GM21390 (cell line): ENCODE results near the gene KIF15.
"Not testable (repeated sequence)": the region's sequence is repeated elsewhere in the genome, so short reads cannot be mapped to it uniquely, and the experiment has no call there.

ENCODE experiments used
- ATAC-seq: cut with Tn5 transposase; IDR thresholded peaks from one replicate; pipeline ENCODE4 v1.9.1; 2021; ENCODE audit not compliant: unreplicated experiment

KIF15 gene

DNA sequence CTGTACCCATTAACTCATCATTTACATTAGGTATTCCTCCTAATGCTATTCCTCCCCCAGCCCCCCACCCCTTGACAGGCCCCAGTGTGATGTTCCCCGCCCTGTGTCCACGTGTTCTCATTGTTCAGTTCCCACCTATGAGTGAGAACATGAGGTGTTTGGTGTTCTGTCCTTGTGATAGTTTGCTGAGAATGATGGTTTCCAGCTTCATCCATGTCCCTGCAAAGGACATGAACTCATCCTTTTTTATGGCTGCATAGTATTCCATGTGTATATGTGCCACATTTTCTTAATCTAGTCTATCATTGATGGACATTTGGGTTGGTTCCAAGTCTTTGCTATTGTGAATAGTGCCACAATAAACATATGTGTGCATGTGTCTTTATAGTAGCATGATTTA is 54.7 kb downstream of the KIF15 start:
- not testable (repeated sequence) for ATAC-seq

DNA sequence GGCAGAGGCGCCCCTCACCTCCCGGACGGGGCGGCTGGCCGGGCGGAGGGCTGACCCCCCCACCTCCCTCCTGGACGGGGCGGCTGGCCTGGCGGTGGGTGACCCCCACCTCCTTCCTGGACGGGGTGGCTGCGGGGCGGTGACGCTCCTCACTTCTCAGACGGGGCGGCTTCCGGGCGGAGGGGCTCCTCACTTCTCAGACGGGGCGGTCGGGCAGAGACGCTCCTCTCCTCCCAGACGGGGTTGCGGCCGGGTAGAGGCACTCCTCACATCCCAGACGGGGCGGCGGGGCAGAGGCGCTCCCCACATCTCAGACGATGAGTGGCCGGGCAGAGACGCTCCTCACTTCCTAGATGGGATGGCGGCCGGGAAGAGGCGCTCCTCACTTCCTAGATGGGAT is 59.6 kb downstream of the KIF15 start:
- not testable (repeated sequence) for ATAC-seq

DNA sequence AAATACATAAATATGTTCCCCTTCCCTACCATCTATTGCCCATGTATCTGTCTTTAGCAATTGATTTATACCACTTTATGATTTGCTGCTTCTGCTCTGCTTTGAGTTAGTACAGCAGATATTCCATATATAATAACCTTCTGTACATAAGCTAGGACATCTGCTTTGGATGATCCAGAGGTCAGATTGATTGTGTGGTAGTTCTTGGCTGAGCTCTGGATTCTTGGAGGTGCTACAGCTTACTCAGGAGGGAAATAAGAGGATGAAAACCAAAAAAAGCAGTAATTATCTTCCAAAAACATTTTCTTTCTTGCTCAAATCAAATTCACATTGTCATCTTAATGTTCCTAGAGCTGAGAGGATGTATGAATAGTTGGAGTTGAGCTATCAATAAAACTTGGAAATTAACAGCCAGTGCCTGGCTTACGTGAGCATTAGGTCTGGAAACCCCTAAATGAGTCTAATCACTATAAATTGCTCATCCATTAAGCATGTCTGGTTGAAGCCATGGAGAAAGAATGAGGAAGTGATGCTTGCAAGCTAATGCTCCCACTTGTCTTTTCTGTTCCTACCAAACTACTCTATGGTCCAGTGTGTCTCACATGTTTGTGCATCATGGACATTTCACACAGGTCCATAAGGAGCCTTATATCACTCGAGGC is 63.8 kb downstream of the KIF15 start:
- ATAC-seq, result no peak

- no peak for ATAC-seq
Measured at GRCh38 chr3:44827196-44827595, 65.6 kb downstream of the KIF15 start.

DNA sequence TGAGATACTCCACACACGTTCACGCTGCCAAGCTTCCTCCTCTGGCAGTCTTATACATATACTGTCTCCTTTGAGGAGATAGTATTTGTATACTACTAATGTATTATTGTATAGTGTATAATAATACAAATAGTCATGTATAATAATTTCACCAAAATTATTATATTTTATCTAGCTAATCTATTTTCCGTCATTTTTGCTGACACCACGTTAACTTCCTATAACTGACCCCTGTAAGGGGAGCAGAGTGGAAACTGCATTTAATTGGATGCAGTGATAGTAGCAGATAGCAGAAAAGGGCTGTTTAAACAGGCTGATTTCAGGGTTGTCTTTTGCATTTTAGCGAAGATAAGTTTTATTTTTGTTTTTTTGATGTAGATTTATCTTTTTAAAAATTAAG is 69.6 kb downstream of the KIF15 start:
- ATAC-seq, result no peak

DNA sequence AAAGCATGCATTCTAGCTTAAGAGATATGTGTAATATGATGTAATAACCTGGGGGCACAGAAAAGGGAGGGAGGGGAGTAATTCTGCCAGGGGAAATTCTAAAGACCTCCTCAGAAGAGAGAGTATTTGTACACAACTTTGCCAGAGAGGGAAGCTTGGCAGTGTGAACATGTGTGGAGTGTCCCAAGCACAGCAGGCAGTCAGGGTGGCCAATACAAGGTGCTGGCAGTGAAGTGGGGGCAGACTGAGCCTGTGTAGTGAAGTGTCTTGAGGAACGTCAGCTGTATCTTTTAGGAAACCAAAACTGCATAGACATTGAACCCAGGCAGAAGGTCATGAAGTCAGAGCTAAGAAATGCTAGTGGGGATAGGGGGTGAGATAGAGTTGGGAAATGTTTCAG is 70.4 kb downstream of the KIF15 start:
- no peak for ATAC-seq

- ATAC-seq, result no peak
Measured at GRCh38 chr3:44832965-44833364, 71.4 kb downstream of the KIF15 start.

GRCh38 chr3:44833394-44833793 is 71.8 kb downstream of the KIF15 start:
- ATAC-seq, result no peak

DNA sequence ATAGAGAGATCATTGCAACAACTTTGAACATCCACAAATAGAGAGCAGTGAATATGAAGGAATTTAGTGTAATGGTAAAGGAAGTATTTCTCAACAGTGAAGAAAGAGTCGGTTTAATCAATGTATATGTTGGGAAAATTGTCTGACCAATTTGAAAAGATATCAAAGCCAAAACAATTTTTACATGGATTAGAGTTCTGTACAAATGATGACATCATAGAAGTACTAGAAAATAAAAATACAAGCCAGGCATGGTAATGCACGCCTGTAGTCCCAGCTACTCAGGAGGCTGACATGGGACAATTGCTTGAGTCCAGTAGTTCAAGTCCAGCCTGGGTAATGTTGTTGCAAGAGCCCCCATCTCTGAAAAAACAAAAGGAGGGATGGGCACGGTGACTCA is 74.1 kb downstream of the KIF15 start:
- ATAC-seq, result no peak

GRCh38 chr3:44842376-44842775 is 80.8 kb downstream of the KIF15 start:
- ATAC-seq, result no peak

DNA sequence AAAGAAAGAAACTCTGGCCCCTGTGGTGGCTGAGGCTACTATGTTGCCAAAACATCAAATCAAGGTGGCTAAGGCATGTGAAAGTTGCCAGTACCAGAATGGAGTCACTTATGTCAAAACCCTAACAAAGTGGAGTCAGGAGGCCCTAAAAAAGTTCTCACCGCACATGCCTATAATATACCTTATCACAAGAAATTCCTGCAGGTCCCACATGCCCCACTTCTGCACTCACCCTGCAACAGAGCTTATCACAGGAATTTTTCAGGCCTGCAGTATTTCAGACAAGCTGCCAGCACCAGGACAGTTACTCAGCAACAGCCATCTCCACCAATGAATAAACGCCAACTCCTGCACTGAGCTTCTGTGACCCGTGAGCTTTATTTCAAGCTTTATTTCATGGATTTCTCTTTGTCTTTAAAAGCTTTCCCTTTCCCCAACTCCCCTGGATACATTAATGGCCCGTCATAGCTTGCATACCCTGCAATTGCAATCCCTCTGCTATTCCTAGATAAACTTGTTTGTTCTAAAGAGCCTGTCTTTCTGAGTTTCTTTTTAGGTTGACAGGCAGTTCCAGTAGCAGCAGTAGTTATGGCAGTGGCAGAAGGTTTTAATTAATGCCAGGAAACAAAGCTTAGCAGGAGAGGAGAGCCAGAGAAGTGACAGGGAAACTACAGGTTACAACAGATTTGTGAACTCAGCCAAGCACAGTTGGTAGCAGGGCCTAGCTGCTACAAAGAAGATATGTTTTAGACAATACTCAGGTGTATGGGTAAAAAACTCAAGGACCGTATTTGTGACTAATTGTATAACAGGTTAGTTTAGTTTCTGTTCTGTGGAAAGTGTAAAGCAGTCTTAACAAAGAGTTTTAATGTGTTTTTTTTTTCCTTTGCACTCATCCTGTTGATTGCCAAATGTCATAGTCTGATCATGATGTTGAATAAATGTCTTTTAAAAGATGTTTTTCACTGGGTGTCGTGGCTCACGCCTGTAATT is 84.2 kb downstream of the KIF15 start:
- no peak for ATAC-seq

GRCh38 chr3:44848634-44849033 is 87.0 kb downstream of the KIF15 start:
- no peak for ATAC-seq

- not testable (repeated sequence) for ATAC-seq
Measured at GRCh38 chr3:44856663-44857062, 95.1 kb downstream of the KIF15 start.

- ATAC-seq, result no peak
Measured at GRCh38 chr3:44860117-44860516, 98.5 kb downstream of the KIF15 start.

GRCh38 chr3:44861412-44862225 is 100.0 kb downstream of the KIF15 start, which contains the start of gene TMEM42:
Gene TMEM42, plus strand, starts transcription at chr3:44861912. Its CDS starts 13 bp downstream, at chr3:44861925.
- ATAC-seq, result peak; percentile 90

DNA sequence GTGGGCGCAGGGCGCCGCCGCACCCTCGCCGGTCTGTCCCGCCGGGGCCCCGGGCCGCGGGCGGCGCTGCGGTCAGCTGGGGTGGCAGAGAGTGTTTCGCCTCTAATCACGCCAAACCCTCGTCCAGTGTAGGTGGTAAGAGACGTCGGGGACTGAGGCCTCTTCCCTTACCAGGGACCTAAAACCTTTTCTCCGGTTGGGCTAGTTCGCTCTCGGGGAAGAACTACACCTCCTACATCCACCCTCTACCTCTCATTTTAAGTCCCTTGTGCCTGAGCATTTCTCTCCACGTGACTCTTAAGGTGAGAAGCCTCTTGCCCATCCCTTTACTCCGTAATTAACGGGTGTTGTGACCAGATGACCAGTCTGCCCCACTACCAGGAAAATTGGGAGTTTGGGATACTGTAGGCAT is 100.6 kb downstream of the KIF15 start:
- ATAC-seq, result peak; percentile 34

- ATAC-seq, result no peak
Measured at GRCh38 chr3:44865272-44866035, 103.9 kb downstream of the KIF15 start.

GRCh38 chr3:44867421-44868111 is 106.0 kb downstream of the KIF15 start:
- ATAC-seq, result no peak

DNA sequence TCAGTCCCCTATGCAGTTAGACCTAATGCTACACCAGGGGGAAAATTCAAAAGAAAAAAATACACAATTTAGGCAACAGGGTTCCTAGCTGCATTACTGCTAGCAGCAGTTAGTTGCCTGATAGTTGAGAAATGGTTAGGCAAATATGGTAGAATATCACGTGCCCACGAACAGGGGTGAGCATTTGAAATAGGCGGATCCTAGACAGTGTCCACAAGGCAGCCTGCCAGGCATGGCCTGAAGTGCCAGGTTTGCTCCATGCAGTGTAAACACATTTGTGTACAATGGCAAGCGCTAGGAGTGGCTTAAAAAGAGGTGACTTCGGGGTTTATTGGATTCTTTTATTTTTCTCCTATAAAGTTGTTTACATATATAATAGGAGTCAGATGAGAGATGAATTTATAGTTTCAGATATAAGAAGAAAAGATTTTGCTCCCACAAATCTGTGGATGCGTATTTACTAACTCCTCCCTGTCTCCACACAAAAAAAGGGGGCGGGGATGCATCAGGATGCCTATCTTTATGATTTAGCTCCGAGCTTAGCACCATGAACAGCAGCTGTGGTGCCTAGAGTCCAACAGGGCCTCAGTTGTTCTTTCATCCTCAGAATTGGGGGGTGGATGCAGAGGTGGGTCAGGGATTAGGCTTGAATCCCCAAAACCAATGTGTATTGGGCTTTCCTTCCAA is 108.9 kb downstream of the KIF15 start:
- no peak for ATAC-seq
